ENCODE data around the gene FAM236A.
"Not testable (repeated sequence)": the region's sequence is repeated elsewhere in the genome, so short reads cannot be mapped to it uniquely, and the experiment has no call there.

The FAM236A gene

GRCh38 chrX:72937906-72938305, at the start of gene FAM236A:
Gene FAM236A (plus strand): TSS chrX:72938206. CDS start chrX:72938263, 57 bp downstream.
- not testable (repeated sequence) for DNase-seq

DNA sequence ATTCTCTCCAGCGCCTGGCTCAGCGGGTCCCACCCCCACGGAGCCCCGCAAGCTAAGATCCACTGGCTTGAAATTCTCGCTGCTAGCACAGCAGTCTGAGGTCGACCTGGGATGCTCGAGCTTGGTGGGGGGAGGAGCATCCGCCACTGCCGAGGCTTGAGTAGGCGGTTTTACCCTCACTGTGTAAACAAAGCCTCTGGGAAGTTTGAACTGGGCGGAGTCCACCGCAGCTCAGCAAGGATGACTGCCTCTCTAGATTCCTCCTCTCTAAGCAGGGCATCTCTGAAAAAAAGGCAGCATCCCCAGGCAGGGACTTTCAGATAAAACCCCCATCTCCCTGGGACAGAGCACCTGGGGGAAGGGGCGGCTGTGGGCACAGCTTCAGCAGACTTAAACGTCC, 48.3 kb upstream of the FAM236A start:
- DNase-seq = not testable (repeated sequence)

DNA sequence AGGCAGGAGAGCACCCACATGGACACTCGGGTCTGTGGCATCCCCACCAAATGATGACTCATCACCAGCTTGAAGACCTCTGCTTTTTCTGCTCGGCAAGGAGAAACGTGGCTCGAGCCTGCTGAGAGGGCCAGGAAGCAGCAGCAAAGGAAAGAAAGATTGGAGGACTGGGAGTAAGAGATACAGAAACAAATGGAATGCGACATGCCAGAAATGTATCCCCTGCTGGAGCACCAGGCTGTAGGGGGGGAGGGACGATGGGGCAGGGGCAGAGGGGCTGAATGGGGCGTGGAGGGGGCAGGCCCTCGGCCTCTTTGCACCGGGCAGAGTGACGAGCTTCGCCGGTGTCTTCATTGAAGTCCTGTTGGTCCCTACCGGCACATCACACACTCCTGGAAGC, 25.7 kb upstream of the FAM236A start, which contains the start of gene FAM236C:
TSS of gene FAM236C (plus strand) at position 301 of the 400 bp plus-strand sequence. CDS start 100 bp downstream, outside the sequence.
- not testable (repeated sequence) for DNase-seq

DNA sequence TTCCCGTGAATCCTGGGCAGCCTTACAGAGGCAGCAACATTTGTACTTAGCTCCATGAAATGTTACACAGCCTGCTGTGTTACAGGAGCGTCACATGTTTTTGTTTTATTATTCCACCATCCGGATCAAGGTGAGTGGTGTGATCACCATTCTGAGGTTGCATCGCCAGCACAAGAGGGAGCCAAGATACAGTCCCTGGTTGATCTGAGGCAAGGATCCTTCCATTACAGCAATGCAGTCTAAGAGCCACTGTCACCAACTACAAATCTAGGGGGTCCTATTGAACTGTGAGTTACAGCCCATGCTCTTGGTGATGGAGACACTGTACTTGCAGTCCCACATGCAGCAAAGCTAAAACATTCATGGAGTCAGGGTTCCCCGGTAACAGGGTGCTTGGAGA, 21.9 kb upstream of the FAM236A start:
- DNase-seq = not testable (repeated sequence)

GRCh38 chrX:72932283-72932682, 5.7 kb upstream of the FAM236A start:
- not testable (repeated sequence) for DNase-seq

DNA sequence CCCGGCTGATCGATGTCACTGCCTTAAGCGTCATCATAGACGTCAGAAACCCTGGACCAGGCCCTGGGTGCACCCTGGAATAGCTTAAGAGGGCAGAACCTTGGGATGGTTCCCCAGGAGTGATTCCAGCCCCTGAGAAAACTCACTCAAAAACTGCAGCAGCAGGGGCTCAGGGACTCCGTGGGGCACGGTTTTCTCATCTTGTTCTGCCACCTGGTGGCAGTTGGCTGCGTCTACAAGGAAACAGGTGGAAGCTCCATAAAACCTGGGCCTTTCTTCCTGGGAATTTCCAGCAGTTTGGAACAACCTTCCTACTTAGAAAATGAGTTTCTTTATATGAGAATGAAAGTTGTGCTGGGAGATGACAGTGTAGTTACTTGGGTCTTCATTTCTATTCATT, 1.6 kb upstream of the FAM236A start:
- DNase-seq = not testable (repeated sequence)

GRCh38 chrX:72936882-72937455, 1.0 kb upstream of the FAM236A start:
- DNase-seq = not testable (repeated sequence)

- not testable (repeated sequence) for DNase-seq
Observed at GRCh38 chrX:72942272-72942671, 4.3 kb downstream of the FAM236A start.

DNA sequence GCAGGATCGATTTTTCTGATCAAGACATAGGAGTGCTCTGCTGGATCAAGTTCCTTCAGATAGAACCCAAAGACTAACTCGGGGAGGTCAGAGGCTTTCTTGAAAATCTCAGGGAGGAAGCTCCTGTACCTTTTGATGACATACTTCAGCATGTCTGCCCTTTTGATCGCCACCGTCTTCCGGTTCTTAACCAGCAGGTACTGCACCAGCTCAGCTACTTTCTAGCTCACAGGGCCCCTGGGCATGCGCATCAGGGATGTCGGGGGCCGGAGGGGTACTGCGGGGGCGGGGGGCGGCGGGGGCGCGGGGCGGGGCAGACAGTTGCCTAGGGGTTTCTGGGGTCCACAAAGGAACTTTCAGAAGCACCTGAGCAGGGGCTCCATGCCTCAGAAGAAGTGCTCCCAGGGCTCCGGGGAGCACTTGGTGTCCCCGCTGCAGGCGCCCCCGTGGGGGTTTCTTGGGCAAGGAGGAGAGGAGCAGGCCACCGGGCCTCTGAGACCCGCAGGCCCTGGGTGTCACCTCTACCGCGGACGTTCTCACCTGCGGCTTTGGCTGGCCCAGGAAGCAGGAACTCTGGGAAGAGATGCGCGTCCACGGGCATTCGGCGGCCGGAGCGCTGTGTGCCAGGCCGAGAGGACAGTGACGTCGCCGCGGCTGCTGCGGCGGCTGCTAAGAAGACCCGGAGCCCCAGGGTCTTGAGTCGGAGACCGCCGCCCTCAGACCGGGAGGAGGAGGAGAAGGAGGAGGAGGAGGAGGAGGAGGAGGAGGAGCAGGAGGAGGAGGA, 5.2 kb downstream of the FAM236A start:
- not testable (repeated sequence) for DNase-seq

DNA sequence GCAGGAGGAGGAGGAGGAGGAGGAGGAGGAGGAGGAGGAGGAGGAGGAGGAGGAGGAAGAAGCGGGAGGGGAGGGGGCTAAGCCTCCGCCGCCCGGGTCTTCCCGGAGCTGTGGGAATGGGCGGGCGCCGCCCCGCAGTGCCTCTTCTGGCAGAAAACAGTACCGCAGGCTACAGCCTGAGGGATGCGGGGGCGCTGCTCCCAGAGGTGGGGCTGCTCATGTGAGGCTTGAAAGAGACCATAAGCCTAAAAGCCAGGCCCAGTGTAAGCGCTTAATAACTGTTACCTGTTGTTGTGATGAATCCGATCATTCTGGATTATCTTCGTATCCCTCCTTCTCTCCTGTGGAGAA, 5.8 kb downstream of the FAM236A start, which contains the start of gene DMRTC1:
TSS of gene DMRTC1 (minus strand) at position 19 of the 351 bp plus-strand sequence. CDS start 68,143 bp downstream, outside the sequence.
- DNase-seq = not testable (repeated sequence)

- DNase-seq = not testable (repeated sequence)
Observed at GRCh38 chrX:72959971-72960370, 22.0 kb downstream of the FAM236A start.

DNA sequence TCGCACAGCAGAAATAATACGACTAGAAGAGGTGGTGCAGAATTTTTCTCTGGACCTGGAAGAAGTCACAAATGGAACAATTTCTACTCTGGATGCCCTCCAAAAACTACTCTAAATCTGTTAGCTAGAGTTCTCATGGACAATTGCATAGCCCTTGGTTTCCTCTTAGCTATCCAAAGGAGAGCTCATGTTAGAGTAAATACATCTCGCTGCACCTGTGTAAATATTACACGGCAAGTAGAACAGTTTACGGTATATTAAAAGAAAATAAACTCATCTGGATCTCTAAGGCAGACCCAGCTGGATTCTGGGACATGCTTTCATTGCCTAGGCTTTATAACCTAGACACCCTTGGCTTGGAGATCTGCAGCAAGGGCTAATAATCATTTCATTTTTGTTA, 33.9 kb downstream of the FAM236A start:
- not testable (repeated sequence) for DNase-seq

GRCh38 chrX:72974885-72975284, 36.9 kb downstream of the FAM236A start:
- DNase-seq = not testable (repeated sequence)

- DNase-seq = not testable (repeated sequence)
Observed at GRCh38 chrX:72980894-72981469, 43.0 kb downstream of the FAM236A start.
